ENCODE measurements around the gene HDAC9. TPM values are rescaled to one million over a fixed set of nuclear protein-coding genes. Genes with fewer than 3 reads are reported as not detected.

Gene HDAC9
- total and polyA plus RNA-seq, 2 donors (not counting 1 experiment from before 2014, with no cell fraction given): 2.9 to 7.9 TPM

DNA sequence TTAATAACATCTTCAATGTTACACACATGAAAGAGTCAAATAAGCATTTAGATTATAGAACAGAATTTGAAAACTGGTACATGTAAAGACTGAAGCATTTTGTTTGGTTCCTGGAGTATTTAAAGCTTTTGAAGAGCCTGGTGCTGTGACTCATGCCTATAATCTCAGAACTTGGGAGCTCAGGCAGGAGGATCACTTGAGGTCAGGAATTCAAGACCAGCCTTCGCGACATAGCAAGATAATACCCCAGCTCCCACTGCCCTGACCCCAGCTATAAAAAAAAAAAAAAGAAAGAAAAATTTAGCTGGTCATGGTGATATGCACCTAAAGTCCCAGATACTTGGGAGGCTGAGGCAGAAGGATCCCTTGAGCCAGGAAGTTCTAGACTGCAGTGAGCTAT is 87.8 kb downstream of the HDAC9 start:
- H4K20me1 ChIP-seq (ENCODE audit: control insufficient read depth, extremely low read depth, insufficient read depth, low read length): no peaks in the 10 kb centered on the region
- H3K27me3 ChIP-seq (ENCODE audit: control insufficient read depth, insufficient read depth, low read length): no peaks in the 10 kb centered on the region
- no peak overlapping the region for H3K27ac ChIP-seq (ENCODE audit: insufficient read depth, low read length)
- peak; percentile 12 to 70 for DNase-seq (ENCODE audit: low read depth in 2 of 2)
- no peaks in the 10 kb centered on the region for H3K36me3 ChIP-seq (ENCODE audit: control insufficient read depth, insufficient read depth, low read length)
- no peaks in the 10 kb centered on the region for H3K9me3 ChIP-seq (ENCODE audit: control insufficient read depth, insufficient read depth, low read depth, low read length)
- H3K9ac ChIP-seq (ENCODE audit: insufficient read depth, low read length): no peak overlapping the region
- TF ChIP-seq EZH2 (IDR thresholded peaks at IDR 0.05; ENCODE audit: low read length, missing control alignments): no peak
- TF ChIP-seq, protein P1, sequence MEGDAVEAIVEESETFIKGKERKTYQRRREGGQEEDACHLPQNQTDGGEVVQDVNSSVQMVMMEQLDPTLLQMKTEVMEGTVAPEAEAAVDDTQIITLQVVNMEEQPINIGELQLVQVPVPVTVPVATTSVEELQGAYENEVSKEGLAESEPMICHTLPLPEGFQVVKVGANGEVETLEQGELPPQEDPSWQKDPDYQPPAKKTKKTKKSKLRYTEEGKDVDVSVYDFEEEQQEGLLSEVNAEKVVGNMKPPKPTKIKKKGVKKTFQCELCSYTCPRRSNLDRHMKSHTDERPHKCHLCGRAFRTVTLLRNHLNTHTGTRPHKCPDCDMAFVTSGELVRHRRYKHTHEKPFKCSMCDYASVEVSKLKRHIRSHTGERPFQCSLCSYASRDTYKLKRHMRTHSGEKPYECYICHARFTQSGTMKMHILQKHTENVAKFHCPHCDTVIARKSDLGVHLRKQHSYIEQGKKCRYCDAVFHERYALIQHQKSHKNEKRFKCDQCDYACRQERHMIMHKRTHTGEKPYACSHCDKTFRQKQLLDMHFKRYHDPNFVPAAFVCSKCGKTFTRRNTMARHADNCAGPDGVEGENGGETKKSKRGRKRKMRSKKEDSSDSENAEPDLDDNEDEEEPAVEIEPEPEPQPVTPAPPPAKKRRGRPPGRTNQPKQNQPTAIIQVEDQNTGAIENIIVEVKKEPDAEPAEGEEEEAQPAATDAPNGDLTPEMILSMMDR (conservative IDR thresholded peaks at IDR 0.05 in 1 of 2, IDR thresholded peaks at IDR 0.05 in 1 of 2; ENCODE audit: low read depth in 1 of 2, low read length in 2 of 2): no peak
- H3K4me1 ChIP-seq (ENCODE audit: control insufficient read depth, extremely low read depth, insufficient read depth, low read length): no peaks in the 10 kb centered on the region
- no peak overlapping the region for H3K4me3 ChIP-seq (replicated peaks in 1 of 4; ENCODE audit: control extremely low read depth in 1 of 4, insufficient read depth in 1 of 4, low read depth in 3 of 4, low read length in 4 of 4)
- H3K4me2 ChIP-seq (ENCODE audit: extremely low read depth, insufficient read depth, low read length): no peak overlapping the region
- no peak overlapping the region for H2AFZ ChIP-seq (ENCODE audit: low read length)
- H3K79me2 ChIP-seq (ENCODE audit: control insufficient read depth, insufficient read depth, low read length): no peaks in the 10 kb centered on the region

DNA sequence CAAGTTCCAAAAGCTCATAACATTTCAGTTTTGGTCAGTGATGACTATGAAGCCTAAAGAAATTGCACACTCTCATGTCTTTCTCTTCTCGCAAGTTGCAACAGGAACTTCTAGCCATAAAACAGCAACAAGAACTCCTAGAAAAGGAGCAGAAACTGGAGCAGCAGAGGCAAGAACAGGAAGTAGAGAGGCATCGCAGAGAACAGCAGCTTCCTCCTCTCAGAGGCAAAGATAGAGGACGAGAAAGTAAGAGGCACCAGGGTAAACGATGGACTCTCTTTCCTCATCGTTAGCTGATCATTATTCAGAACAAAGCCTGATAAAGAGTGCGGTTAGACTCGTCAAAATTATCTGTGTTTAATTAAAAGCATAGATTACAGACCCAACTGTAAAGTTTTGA is 94.7 kb downstream of the HDAC9 start:
- Histone ChIP-seq H3K27me3 (ENCODE audit: control insufficient read depth, insufficient read depth, low read length) (no peaks in the 10 kb centered on the region), H3K27ac (ENCODE audit: insufficient read depth, low read length) (no peak overlapping the region), H3K4me1 (ENCODE audit: control insufficient read depth, extremely low read depth, insufficient read depth, low read length) (no peaks in the 10 kb centered on the region), H3K9ac (ENCODE audit: insufficient read depth, low read length) (no peak overlapping the region), H4K20me1 (ENCODE audit: control insufficient read depth, extremely low read depth, insufficient read depth, low read length) (no peaks in the 10 kb centered on the region), H2AFZ (ENCODE audit: low read length) (peak overlapping the region; percentile 84), H3K4me3 (replicated peaks in 1 of 4; ENCODE audit: control extremely low read depth in 1 of 4, insufficient read depth in 1 of 4, low read depth in 3 of 4, low read length in 4 of 4) (peak overlapping the region in 1 of 4 experiments; percentile 34), H3K4me2 (ENCODE audit: extremely low read depth, insufficient read depth, low read length) (no peak overlapping the region), H3K36me3 (ENCODE audit: control insufficient read depth, insufficient read depth, low read length) (no peaks in the 10 kb centered on the region), H3K9me3 (ENCODE audit: control insufficient read depth, insufficient read depth, low read depth, low read length) (no peaks in the 10 kb centered on the region), H3K79me2 (ENCODE audit: control insufficient read depth, insufficient read depth, low read length) (no peaks in the 10 kb centered on the region)
- TF ChIP-seq EZH2 (IDR thresholded peaks at IDR 0.05; ENCODE audit: low read length, missing control alignments): no peak
- TF ChIP-seq, protein P1 (conservative IDR thresholded peaks at IDR 0.05 in 1 of 2, IDR thresholded peaks at IDR 0.05 in 1 of 2; ENCODE audit: low read depth in 1 of 2, low read length in 2 of 2): no peak
- peak in 1 of 2 donors; percentile 3 for DNase-seq (ENCODE audit: low read depth in 2 of 2)

DNA sequence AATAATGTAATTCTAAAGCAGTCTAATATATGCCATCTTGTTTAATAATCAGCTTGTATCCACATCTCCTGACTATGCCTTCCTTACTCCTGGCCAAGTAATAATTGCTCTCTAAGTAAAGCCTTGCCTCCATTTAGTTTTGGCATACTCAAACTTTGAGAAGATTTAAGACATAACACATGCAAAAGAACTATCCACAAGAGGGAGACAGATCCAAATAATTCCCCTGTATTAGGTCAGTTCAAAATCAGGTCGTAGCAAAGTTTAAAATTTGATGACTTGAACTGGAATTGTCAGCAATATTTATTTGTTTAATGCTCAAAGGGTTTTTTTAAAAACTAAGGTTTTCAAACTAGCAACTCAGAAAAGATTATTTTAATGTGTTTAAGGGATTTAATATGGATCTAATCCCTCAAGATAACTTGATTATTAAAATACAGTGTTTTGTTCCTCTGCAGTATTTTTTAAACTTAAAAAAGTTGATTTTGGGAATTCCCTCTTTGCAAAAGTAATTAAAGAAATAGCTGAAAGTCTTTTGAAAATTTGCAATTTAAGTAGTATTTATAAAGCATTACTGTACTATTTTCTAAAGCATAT is 95.3 kb downstream of the HDAC9 start:
- H3K9ac ChIP-seq (ENCODE audit: insufficient read depth, low read length): no peak overlapping the region
- peak overlapping the region; percentile 84 for H2AFZ ChIP-seq (ENCODE audit: low read length)
- H3K36me3 ChIP-seq (ENCODE audit: control insufficient read depth, insufficient read depth, low read length): no peaks in the 10 kb centered on the region
- peak; percentile 52 to 82 for DNase-seq (ENCODE audit: low read depth in 2 of 2)
- H3K4me1 ChIP-seq (ENCODE audit: control insufficient read depth, extremely low read depth, insufficient read depth, low read length): no peaks in the 10 kb centered on the region
- H4K20me1 ChIP-seq (ENCODE audit: control insufficient read depth, extremely low read depth, insufficient read depth, low read length): no peaks in the 10 kb centered on the region
- no peak overlapping the region for H3K27ac ChIP-seq (ENCODE audit: insufficient read depth, low read length)
- H3K4me3 ChIP-seq (replicated peaks in 1 of 4; ENCODE audit: control extremely low read depth in 1 of 4, insufficient read depth in 1 of 4, low read depth in 3 of 4, low read length in 4 of 4): peak overlapping the region in 1 of 4 experiments; percentile 34
- H3K9me3 ChIP-seq (ENCODE audit: control insufficient read depth, insufficient read depth, low read depth, low read length): no peaks in the 10 kb centered on the region
- H3K79me2 ChIP-seq (ENCODE audit: control insufficient read depth, insufficient read depth, low read length): no peaks in the 10 kb centered on the region
- no peaks in the 10 kb centered on the region for H3K27me3 ChIP-seq (ENCODE audit: control insufficient read depth, insufficient read depth, low read length)
- TF ChIP-seq, protein P1 (conservative IDR thresholded peaks at IDR 0.05 in 1 of 2, IDR thresholded peaks at IDR 0.05 in 1 of 2; ENCODE audit: low read depth in 1 of 2, low read length in 2 of 2): peak; percentile 52 to 65
- no peak for TF ChIP-seq EZH2 (IDR thresholded peaks at IDR 0.05; ENCODE audit: low read length, missing control alignments)
- no peak overlapping the region for H3K4me2 ChIP-seq (ENCODE audit: extremely low read depth, insufficient read depth, low read length)

Data from fibroblast of lung (primary cell).